Mucosa of descending colon (tissue), 3 donors: ENCODE measurements around the gene RIMS3. TPM values are rescaled to one million over a fixed set of nuclear protein-coding genes. Genes with fewer than 3 reads are reported as not detected.

Source experiments
- ATAC-seq: fragments of 200-7000 bp; cut with Tn5 transposase; one replicate; pipeline ENCODE4 v1.9.1; 2020; ENCODE audit warnings: mild to moderate bottlenecking, moderate library complexity
- DNase-seq, 3 donors: peaks; one replicate each; pipeline ENCODE4 v3.0.0-alpha.2; 2020
- H3K36me3 ChIP-seq: fragments of 200-600 bp; one replicate; pipeline ENCODE4 v1.8.0; 2021; ENCODE audit warnings: low read depth, mild to moderate bottlenecking
- H3K4me1 ChIP-seq: fragments of 200-600 bp; one replicate; pipeline ENCODE4 v1.8.0; 2021; ENCODE audit warnings: low read depth, mild to moderate bottlenecking
- H3K4me3 ChIP-seq: fragments of 200-600 bp; one replicate; pipeline ENCODE4 v1.8.0; 2021; ENCODE audit warnings: mild to moderate bottlenecking
- H3K9me3 ChIP-seq: fragments of 200-600 bp; one replicate; pipeline ENCODE4 v1.8.0; 2021; ENCODE audit warnings: mild to moderate bottlenecking
- intact Hi-C, 2 donors: fragments of 100-400 bp; cut with DNase I in 1 of 2; cut with micrococcal nuclease in 1 of 2; formaldehyde crosslinking; loops; one replicate each; pipeline versions ENCODE4 v1.11.0 to v1.11.1; 2022; cut with DNase I, micrococcal nuclease
- long read RNA-seq, 2 donors: library from polyadenylated mRNA; unstranded; transcript quantifications; one replicate each; pipeline ENCODE4 v2.0.0, GENCODE V29; 2019 to 2021
- total RNA-seq, 3 donors: library from RNA; stranded (reverse); fragmentation: NEBNext Ultra II Directional in 2 of 3; extraction: Animal tissue kit (Norgen Biotek cat#: 25700) in 2 of 3; gene quantifications; one replicate each; pipeline versions ENCODE4 v1.2.1 to v1.2.4, GENCODE V29; 2021 to 2023
- TF ChIP-seq, protein P1 (sequence below): fragments of 200-600 bp; IDR thresholded peaks from one replicate; pipeline ENCODE4 v1.8.0; 2022; ENCODE audit warnings: antibody characterized with exemption, mild to moderate bottlenecking
- donor health status: DM: no; HTN: no; CAD: no; lungs with moderate emphysema.
- donor health status: DM: no; HTN: no; CAD: no.
- donor health status: DM: no; HTN: yes; CAD: no.

Gene RIMS3
- 10 to 100 TPM in 2 of 3 donors, 1 to 10 TPM in 1; 6.9 to 23.3 (median 11.9) TPM for total RNA-seq
- long read RNA-seq, donor 1, full-length matches to known transcripts: 2 of 7 reads
- long read RNA-seq, donor 1, partial matches to known transcripts: 1 of 7 reads
- long read RNA-seq, donor 1, other reads (novel, unspliced or antisense): 4 of 7 reads
- long read RNA-seq, donor 2, full-length matches to known transcripts: 3 of 3 reads
- long read RNA-seq, donor 2, partial matches to known transcripts: 0 of 3 reads
- long read RNA-seq, donor 2, other reads (novel, unspliced or antisense): 0 of 3 reads

DNA sequence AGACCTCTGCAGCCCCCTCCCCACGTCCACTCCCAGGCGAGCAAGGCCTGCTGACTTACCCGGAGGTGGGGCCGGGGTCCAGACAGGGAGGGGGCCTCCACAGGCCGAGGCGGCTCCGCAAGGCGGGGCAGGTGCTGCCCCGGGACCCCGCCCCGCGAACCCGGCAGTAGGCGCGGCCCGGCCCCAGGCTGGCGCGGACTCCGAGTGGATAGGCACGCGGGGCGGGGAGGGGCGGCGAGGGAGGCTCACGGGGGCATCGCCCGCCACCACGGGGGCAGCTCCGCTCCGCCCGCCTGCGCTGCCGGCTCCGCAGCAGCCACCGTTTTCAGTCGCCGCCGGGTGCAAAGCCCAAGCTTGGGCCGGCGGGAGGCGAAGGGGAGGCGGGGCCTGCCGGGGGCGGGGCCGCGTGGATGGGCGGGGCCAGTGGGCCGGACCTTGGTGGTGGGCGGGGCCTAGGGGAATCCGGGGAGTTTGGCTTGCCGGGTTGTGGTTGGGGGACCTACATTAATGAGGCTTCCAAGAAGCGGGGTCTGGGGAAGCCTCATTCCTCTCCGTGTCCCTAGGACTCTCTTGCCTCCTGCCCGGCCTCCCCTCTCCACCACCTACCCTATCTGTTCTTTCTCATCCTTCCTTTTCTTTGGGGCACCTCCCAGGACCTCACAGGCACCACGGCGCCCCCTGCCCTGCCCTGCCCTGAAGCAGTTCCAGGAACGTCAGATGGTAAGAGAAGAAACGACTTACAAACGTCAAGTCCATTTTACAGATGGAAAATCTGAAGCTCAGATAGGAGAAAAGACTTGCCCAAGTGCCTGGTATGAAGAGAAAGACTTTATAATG lies at the start of gene RIMS3:
TSS of gene RIMS3 (minus strand) at position 348 of the 837 bp plus-strand sequence. CDS start 23,757 bp downstream, outside the sequence.
- ATAC-seq (peak; percentile 93), DNase-seq (peak; percentile 84 to 94 (median 85))
- TF ChIP-seq, protein P1, sequence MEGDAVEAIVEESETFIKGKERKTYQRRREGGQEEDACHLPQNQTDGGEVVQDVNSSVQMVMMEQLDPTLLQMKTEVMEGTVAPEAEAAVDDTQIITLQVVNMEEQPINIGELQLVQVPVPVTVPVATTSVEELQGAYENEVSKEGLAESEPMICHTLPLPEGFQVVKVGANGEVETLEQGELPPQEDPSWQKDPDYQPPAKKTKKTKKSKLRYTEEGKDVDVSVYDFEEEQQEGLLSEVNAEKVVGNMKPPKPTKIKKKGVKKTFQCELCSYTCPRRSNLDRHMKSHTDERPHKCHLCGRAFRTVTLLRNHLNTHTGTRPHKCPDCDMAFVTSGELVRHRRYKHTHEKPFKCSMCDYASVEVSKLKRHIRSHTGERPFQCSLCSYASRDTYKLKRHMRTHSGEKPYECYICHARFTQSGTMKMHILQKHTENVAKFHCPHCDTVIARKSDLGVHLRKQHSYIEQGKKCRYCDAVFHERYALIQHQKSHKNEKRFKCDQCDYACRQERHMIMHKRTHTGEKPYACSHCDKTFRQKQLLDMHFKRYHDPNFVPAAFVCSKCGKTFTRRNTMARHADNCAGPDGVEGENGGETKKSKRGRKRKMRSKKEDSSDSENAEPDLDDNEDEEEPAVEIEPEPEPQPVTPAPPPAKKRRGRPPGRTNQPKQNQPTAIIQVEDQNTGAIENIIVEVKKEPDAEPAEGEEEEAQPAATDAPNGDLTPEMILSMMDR: no peak
- Histone ChIP-seq H3K36me3 (no peaks in the 10 kb centered on the region), H3K4me3 (peak within 1 kb of the TSS; percentile 42), H3K9me3 (no peaks in the 10 kb centered on the region), H3K4me1 (peaks cover 11% of the 10 kb centered on the region)
- intact Hi-C loops: loop anchor here in 1 of 2 donors (10.0 kb wide), 1 partner anchor 51 kb away; no protein-coding TSS in a partner anchor

DNA sequence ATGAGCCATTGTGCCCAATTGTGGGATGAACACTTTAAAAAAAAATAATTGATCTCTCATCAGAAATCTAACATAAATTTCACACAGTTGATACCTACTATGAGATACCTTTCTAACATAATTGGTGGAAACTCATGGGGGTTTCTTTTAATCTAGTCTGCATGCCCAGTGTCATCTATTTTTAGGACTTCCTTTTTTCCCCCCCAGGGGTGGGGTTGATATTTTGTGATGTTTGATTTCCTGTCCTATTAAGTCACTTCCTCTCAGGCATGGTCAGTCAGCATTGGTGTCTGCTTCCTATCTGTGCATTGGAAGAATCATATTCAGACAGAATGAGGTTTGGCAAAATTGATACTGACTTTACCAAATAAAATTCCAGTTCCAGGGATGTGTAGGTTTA lies 47.5 kb upstream of the RIMS3 start:
- ATAC-seq: no peak
- peak in 1 of 3 donors; percentile 34 for DNase-seq
- no peaks in the 10 kb centered on the region for H3K9me3 ChIP-seq
- TF ChIP-seq, protein P1: no peak
- no peaks in the 10 kb centered on the region for H3K36me3 ChIP-seq
- H3K4me1 ChIP-seq: peaks cover 42% of the 10 kb centered on the region
- no peak overlapping the region for H3K4me3 ChIP-seq
- intact Hi-C loops: no loop called here

DNA sequence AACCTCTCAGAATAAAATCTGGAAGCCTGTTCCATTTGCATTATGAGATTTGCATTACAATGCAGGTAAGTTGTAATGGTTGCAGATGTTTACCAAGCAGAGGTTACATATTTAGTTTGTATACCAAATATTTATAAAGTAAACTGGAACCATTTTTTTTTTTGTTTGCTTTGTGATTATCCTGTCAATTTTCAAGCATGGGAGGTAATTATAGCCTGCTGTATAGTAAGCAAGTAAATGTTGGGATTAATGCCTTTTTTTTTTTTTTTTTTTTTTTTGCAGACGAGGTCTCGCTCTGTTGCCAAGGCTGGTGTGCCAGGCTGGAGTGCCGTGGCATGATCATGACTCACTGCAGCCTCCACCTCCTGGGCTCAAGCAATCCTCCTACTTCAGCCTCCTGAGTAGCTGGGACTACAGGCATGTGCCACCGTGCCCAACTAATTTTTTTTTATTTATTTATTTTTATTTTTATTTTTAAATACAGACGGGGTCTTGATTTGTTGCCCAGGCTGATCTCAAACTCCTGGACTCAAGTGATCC lies 47.0 kb upstream of the RIMS3 start:
- TF ChIP-seq, protein P1: no peak
- Histone ChIP-seq H3K9me3 (no peaks in the 10 kb centered on the region), H3K4me3 (no peak overlapping the region), H3K4me1 (peaks cover 42% of the 10 kb centered on the region), H3K36me3 (no peaks in the 10 kb centered on the region)
- ATAC-seq (no peak), DNase-seq (peak in 1 of 3 donors; percentile 45)
- intact Hi-C loops: no loop called here

GRCh38 chr1:40711465-40712404 lies 46.3 kb upstream of the RIMS3 start:
- intact Hi-C loops: no loop called here
- TF ChIP-seq, protein P1: no peak
- Histone ChIP-seq H3K36me3 (no peaks in the 10 kb centered on the region), H3K9me3 (no peaks in the 10 kb centered on the region), H3K4me3 (no peak overlapping the region), H3K4me1 (peaks cover 42% of the 10 kb centered on the region)
- ATAC-seq (peak; percentile 8), DNase-seq (peak in 2 of 3 donors; percentile 27 to 49)
